ENCODE measurements around the gene TMEM26.

- no peak for TF ChIP-seq CTCF (CRISPR knock-in tag; IDR thresholded peaks at IDR 0.05)
- TF ChIP-seq YY1 (IDR thresholded peaks at IDR 0.05; ENCODE audit: insufficient read depth, insufficient replicate concordance, low read depth, low read length): no peak
- no peak for TF ChIP-seq AFF4 (CRISPR knock-in tag; IDR thresholded peaks at IDR 0.05)
- TF ChIP-seq IKZF4 (CRISPR knock-in tag; IDR thresholded peaks at IDR 0.05; ENCODE audit: borderline replicate concordance, low read depth, not compliant biosample characterization): no peak
- no peak for TF ChIP-seq JUND (CRISPR knock-in tag; IDR thresholded peaks at IDR 0.05)
- TF ChIP-seq MYC (CRISPR knock-in tag; IDR thresholded peaks at IDR 0.05; ENCODE audit: borderline replicate concordance): no peak
- TF ChIP-seq REST (IDR thresholded peaks at IDR 0.05; ENCODE audit: borderline replicate concordance in 1 of 2, low read depth in 1 of 2, low read length in 2 of 2): no peak
- no peak for TF ChIP-seq FOXA1 (IDR thresholded peaks at IDR 0.05)
- TF ChIP-seq FOXA1 (CRISPR knock-in tag; IDR thresholded peaks at IDR 0.05): no peak
- no peak for TF ChIP-seq CREB1 (IDR thresholded peaks at IDR 0.05)
- no peak for TF ChIP-seq CREB1 (CRISPR knock-in tag; IDR thresholded peaks at IDR 0.05)
- no peak for TF ChIP-seq THAP7 (CRISPR knock-in tag; IDR thresholded peaks at IDR 0.05)
Observed at GRCh38 chr10:61357687-61358086, 95.5 kb downstream of the TMEM26 start.
